GM15510 (cell line): ENCODE results near the gene PCLO.

ENCODE experiments used
- POLR2A ChIP-seq: IDR thresholded peaks from 3 replicates; pipeline ENCODE4 v1.6.1; 2011; ENCODE audit warnings: borderline replicate concordance; ENCODE audit not compliant: insufficient read length; ENCODE audit errors: extremely low read depth

The PCLO gene

GRCh38 chr7:83072576-83073517, 89.8 kb downstream of the PCLO start:
- no peak for TF ChIP-seq POLR2A

- TF ChIP-seq POLR2A = no peak
Measured at GRCh38 chr7:83065714-83066113, 97.0 kb downstream of the PCLO start.

- TF ChIP-seq POLR2A = no peak
Measured at GRCh38 chr7:83060218-83060617, 102.5 kb downstream of the PCLO start.

GRCh38 chr7:83058667-83059066, 104.0 kb downstream of the PCLO start:
- TF ChIP-seq POLR2A = no peak

- no peak for TF ChIP-seq POLR2A
Measured at GRCh38 chr7:83055197-83055596, 107.5 kb downstream of the PCLO start.

GRCh38 chr7:83054472-83054871, 108.2 kb downstream of the PCLO start:
- TF ChIP-seq POLR2A = no peak

- no peak for TF ChIP-seq POLR2A
Measured at GRCh38 chr7:83053965-83054364, 108.7 kb downstream of the PCLO start.

GRCh38 chr7:83040484-83040883, 122.2 kb downstream of the PCLO start:
- TF ChIP-seq POLR2A = no peak

GRCh38 chr7:83038787-83039186, 123.9 kb downstream of the PCLO start:
- TF ChIP-seq POLR2A = no peak

- no peak for TF ChIP-seq POLR2A
Measured at GRCh38 chr7:83036721-83037380, 125.8 kb downstream of the PCLO start.

- TF ChIP-seq POLR2A = no peak
Measured at GRCh38 chr7:83036130-83036529, 126.6 kb downstream of the PCLO start.

GRCh38 chr7:83032195-83032594, 130.5 kb downstream of the PCLO start:
- no peak for TF ChIP-seq POLR2A

- TF ChIP-seq POLR2A = no peak
Measured at GRCh38 chr7:83021032-83021431, 141.7 kb downstream of the PCLO start.

- TF ChIP-seq POLR2A = no peak
Measured at GRCh38 chr7:83020161-83020560, 142.5 kb downstream of the PCLO start.

- TF ChIP-seq POLR2A = no peak
Measured at GRCh38 chr7:83015916-83016315, 146.8 kb downstream of the PCLO start.

GRCh38 chr7:83014546-83014945, 148.1 kb downstream of the PCLO start:
- TF ChIP-seq POLR2A = no peak

- TF ChIP-seq POLR2A = no peak
Measured at GRCh38 chr7:83011954-83012353, 150.7 kb downstream of the PCLO start.

GRCh38 chr7:83005410-83005809, 157.3 kb downstream of the PCLO start:
- no peak for TF ChIP-seq POLR2A
